Measurements from ENCODE around the gene SRRM2. TPM values are rescaled to one million over a fixed set of nuclear protein-coding genes. Genes with fewer than 3 reads are reported as not detected.

The SRRM2 gene
- polyA plus RNA-seq (2013, experiment 1 of 2; ENCODE audit: insufficient read length) = 315 TPM
- 302 TPM for polyA plus RNA-seq (2013, experiment 2 of 2; ENCODE audit: insufficient read length)

- peak; percentile 97 for DNase-seq
Observed at GRCh38 chr16:2752035-2752849, at the start of gene SRRM2. TSS of gene SRRM2 (plus strand) at chr16:2752638. CDS start at chr16:2756365, 3,727 bp downstream.

- no peak for DNase-seq
Observed at GRCh38 chr16:2702871-2703745, 49.3 kb upstream of the SRRM2 start.

DNA sequence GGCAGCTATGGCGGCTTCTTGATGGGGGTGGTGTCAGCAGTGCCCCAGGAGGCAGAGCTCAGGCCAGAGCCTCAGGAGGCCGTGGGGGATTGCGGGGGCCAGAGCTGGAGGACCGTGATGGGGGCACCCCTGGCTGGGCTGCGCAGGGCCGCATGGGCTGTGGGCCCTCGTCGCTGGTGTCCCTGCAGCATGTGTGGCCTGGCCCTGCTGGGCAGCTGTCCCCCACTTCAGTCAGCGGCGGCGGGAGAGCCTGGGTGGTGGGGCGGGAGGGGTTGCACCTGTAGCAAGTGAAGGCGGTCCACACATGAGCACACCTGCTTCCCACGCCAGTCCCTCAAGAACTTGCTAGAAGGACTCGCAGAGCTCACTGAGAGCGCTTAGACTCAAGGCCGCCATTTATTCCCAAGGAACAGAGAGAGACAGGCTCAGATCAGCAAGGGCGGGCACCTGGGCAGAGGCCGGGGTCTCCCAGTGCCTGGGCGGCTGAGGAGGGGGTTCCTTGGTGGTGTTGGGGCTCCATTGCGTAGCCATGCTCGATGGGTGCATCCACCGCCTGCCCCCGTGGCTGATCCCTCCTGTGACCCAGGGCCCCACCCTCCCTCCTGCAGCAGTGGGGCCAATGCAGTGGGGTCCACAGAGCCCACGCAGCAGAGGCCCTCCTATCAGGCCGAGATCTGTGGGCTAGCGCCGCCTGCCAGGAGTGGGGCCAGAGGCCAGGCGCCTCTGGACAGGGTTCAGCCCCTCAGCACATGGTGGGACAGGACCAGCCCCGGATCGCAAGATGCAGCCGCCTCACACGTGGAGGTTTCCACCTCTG is 48.1 kb upstream of the SRRM2 start:
- DNase-seq = no peak

GRCh38 chr16:2704983-2705275 is 47.5 kb upstream of the SRRM2 start:
- no peak for DNase-seq

- DNase-seq = no peak
Observed at GRCh38 chr16:2705351-2705750, 47.1 kb upstream of the SRRM2 start.

- DNase-seq = no peak
Observed at GRCh38 chr16:2706085-2706484, 46.4 kb upstream of the SRRM2 start.

DNA sequence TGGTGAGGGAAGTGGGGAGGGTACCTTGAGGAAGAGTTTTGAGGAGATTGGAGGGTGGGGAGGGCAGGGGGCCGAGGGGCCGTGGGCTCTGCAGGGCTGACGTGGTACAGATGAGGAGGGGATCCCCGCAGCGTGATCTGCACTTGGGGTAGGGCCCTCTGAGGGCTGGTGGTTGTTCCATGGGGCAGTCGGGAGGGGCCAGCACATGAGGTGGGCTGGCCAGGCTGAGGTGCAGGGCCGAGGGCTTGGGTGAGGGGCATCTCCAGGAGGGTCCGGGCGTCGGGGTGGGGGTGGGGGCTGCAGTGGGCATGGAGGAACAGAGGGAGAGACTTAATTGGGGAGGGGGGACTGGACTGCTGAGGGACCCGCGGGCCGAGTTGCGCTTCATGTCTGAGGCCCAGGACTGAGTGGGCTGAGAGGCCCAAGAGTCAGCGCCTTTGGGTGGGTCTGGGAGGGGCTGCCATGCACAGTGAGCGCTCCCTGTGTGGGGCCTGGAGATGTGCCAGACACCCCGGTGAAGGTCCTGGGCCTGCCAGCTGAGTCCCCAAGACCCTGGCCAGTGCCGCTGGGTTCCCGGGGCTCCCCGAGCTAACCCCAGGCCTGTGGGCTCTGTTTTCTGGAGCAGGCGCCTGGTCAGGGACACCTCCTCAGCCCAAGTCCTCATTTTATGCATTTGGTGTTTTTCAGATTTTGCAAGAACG is 45.7 kb upstream of the SRRM2 start:
- DNase-seq = no peak

GRCh38 chr16:2707368-2708289 is 44.8 kb upstream of the SRRM2 start:
- no peak for DNase-seq

- no peak for DNase-seq
Observed at GRCh38 chr16:2708290-2708639, 44.2 kb upstream of the SRRM2 start.

GRCh38 chr16:2708955-2709587 is 43.4 kb upstream of the SRRM2 start:
- no peak for DNase-seq

- no peak for DNase-seq
Observed at GRCh38 chr16:2709588-2709984, 42.9 kb upstream of the SRRM2 start.

- DNase-seq = no peak
Observed at GRCh38 chr16:2710021-2710710, 42.3 kb upstream of the SRRM2 start.

GRCh38 chr16:2710711-2711231 is 41.7 kb upstream of the SRRM2 start:
- no peak for DNase-seq

GRCh38 chr16:2711370-2712062 is 40.9 kb upstream of the SRRM2 start:
- no peak for DNase-seq

DNA sequence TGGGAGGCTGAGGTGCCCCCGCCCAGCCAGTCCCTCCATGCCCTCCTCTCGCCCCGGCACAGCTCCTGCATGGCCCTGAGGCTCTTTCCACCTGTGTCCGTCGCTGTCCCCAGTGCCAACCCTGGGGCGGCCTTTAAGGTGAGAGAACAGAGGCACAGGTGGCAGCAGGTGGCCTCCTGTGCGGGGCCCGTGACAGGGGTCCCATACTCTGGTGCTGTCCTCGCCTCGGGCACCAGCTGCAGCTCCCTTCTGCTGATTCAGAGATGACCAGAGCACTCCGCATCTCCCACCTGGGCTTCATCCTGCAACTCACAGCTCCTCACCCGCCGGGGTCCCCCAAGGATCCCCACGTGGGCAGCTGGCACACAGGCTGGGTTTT is 40.4 kb upstream of the SRRM2 start:
- no peak for DNase-seq

DNA sequence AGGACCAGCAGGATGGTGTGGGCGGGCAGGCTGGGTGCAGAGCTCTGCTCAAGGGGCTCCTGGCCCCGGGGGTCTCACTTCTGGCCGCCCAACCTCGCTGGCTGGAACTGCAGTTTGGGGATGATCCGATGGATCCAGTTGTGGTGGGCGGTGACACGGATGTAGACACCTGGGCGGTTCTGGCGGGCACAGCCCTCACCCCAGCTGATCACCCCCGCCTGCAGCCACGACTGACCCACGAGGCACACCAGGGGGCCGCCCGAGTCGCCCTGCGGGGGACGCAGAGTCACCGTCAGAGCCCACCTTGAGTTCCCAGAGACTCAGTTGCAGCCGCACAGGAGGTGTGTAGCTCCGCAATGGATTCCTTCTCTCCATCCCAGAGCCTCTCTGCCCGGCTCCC is 39.9 kb upstream of the SRRM2 start:
- no peak for DNase-seq

GRCh38 chr16:2713523-2713922 is 38.9 kb upstream of the SRRM2 start:
- no peak for DNase-seq

DNA sequence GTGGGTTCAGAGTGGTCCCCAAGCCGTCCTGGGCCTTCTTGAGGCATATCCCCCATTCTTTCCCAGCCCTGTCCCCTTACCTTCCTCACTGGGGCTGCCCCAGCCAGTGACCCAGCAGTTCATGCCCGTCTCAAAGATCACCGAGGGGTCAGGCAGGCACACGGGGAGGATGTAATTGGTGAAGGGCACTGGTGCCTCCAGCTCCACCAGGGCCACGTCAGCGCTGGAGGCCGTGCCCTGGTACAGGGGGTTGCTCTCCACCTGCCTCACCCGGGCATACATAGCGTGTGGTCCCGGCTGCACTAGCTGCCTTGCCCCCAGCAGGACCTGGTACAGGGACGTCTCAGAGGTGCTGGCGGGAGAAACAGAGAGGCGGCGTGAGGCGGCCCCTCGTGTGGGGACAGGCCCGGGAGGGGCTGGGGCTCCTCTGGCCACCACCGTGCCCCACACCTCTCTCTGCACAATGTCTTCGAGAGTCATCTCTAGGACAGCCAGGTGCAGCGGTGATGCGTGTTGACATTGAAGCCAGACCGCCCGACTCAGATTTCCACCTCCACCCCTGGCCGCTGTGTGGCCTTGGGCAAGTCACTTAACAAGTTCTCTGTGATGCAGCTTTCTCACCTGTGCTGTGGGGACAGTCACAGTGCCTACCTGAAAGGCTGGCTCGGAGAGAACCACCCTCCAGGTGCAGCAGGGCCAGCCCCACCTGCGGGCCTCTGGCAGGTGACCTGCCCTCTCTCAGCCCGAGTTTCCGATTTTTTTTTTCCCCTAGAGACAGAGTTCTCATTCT is 38.3 kb upstream of the SRRM2 start:
- DNase-seq = no peak
